HG02642 (cell line): ENCODE results near the gene MAP3K14.
A peak's percentile ranks its signal among the peaks of the same experiment; 100 is the strongest.

Experiments
- ATAC-seq: cut with Tn5 transposase; IDR thresholded peaks from one replicate; pipeline ENCODE4 v1.9.1; 2021; ENCODE audit warnings: mild to moderate bottlenecking; ENCODE audit not compliant: unreplicated experiment, poor library complexity

The MAP3K14 gene

GRCh38 chr17:45287526-45288500, 29.0 kb downstream of the MAP3K14 start:
- ATAC-seq = no peak

- ATAC-seq = no peak
Measured at GRCh38 chr17:45286286-45286685, 30.5 kb downstream of the MAP3K14 start.

- ATAC-seq = no peak
Measured at GRCh38 chr17:45284176-45285140, 32.4 kb downstream of the MAP3K14 start.

GRCh38 chr17:45283711-45284110, 33.1 kb downstream of the MAP3K14 start:
- ATAC-seq = no peak

- no peak for ATAC-seq
Measured at GRCh38 chr17:45282683-45283644, 33.9 kb downstream of the MAP3K14 start.

DNA sequence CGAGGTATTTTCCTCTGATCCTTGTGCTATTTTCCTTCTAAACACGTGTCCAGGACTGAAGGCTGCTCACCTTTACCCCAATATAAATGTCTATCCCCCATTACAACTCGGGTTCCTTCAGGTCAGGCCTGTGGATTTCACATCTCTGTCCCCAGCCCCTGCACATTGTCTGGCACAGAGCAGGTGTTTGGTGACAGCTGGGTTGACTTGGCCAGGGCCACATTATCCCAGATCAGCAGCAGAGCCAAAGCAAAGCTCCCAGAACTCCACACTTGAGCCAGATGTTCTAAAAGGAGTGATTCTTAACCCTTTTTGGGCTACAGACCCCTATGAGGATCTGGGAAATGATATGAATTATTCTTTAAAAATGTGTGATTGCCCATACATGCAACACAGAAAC, 36.9 kb downstream of the MAP3K14 start:
- ATAC-seq = no peak

DNA sequence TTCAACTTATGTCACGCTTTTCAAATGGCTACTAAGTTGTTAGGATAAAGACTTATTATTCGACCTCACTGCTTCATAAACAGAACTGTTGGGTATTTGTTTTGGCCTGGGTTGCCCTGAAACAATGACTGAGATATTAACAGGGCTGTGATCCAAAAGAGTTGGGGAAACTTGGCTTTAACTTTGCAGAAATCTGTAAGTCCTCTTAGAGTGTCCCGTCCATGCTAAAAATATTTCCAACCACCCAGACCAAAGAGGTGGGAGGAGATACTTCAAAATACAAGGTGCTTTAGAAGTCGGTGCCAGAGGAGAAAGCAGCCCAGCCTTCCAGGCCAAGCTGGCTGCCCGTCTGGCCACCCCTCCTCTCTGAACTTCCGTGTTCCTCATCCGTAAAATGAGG, 38.8 kb downstream of the MAP3K14 start:
- no peak for ATAC-seq

- ATAC-seq = peak; percentile 64
Measured at GRCh38 chr17:45277216-45277849, 39.5 kb downstream of the MAP3K14 start.

DNA sequence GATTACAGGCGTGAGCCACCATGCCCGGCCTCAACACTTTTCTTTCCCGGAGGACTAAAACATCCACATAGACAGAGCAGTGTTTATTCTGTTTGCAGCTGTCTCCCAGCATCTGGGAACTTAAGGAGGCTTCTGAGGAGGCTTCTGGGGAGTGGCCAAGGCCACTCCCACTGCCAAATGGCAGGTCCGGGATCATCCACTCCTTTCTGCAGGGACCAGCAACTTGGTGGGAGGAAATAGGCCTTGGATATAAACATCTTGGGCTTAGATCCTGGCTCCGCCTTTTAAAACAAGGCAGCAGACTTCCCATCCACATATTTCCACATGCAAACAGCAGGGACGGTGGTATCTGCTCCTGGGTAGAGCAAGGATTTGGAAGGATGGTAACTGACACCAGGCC, 40.8 kb downstream of the MAP3K14 start:
- ATAC-seq = no peak

- ATAC-seq = no peak
Measured at GRCh38 chr17:45274033-45274432, 42.8 kb downstream of the MAP3K14 start.

DNA sequence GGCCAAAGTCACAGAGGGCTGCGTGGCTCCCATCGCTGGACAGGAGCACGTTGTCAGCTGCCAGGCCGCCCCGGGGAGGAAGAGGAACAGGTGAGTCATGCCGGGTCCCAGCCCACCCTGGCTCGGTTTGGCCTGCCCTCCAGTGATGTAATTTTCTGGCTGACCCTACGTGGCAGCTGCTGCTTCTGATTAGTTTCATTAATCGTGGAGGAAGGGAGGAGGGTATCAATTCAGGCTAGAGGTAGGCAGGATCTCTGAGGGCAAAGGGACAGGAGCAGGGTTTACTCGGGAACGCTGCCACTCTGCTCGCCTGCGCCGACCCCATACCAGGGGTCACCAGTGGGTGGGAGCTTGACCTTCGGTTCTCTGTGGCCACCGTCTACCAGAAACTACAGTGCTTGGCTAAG, 43.3 kb downstream of the MAP3K14 start:
- ATAC-seq = no peak

GRCh38 chr17:45271603-45272002, 45.2 kb downstream of the MAP3K14 start:
- ATAC-seq = no peak

DNA sequence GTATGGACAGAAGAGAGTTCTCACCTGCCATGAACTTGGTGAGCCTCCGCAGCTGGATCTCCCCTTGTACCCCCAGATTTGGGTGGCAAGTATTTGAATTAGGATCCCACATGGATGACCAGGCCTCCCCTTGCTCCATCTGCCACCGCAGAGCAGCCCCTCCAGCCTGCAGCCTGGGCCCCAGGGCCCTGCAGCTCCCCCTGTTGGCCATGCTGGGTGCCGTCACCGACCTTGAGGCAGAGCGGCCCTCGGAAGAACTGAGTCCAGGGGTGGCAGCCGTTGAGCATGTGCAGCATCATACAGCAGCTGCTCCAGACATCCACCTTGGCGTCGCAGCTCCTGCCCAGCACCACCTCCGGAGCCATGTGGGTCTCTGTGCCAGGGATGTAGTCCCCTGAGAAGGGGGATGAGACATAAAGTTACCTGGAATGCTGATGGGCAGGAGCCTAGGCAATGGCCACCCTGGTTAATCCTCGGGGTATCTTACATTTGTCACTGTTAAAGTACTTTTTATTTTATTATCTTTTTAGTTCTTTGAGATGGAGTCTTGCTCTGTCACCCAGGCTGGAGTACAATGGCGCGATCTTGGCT, 45.9 kb downstream of the MAP3K14 start:
- ATAC-seq = no peak

GRCh38 chr17:45269912-45270311, 46.9 kb downstream of the MAP3K14 start:
- no peak for ATAC-seq

DNA sequence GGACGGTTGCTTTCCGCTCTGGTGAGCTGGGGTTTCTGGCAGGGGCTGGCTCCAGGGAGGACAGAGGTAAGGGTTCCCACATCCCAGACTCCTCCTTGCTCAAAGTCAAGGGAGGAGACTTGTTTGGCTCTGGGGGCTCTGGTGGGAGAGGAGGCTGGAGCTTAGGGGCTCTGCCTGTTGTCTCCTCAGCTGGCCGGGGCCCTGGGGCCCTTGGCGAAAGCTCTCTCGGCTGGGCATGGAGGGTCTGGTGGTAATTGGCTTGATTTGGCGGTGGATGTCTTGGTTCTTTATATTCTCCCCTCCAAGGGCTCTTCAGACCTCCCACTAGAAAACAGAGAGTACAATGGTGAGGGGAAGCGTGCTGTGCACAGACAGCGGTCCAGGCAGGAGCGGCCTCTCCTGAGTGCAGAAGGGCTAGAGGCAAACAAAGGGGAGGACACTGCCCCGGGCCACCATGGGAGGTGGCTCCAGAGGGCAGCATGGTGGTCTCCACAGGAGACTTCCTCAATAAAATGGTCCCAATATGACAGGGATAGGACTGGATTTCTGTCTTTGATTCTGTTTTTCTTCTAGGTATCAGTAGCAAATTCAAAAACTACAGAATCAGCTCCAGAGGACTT, 49.3 kb downstream of the MAP3K14 start:
- ATAC-seq = no peak

GRCh38 chr17:45266372-45266926, 50.4 kb downstream of the MAP3K14 start:
- ATAC-seq = no peak

DNA sequence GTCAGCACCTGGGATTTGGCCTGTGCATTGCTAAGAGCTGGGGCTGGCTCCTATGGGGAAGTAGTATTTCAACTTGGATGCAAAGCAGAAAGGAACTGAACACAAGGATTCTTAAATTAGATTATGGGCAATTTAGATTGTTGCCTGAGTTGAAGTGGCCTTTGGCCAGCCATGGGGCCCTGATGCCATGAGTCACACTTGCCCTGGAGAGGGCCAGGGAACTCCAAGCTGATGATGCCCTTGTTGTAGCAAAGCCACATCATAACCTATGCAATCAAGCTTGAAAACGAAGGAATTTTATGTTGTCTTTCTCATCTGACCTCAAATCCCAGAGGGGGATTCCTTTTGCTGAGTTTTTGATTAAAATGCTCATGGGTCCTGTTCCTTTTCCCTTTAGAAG, 51.0 kb downstream of the MAP3K14 start:
- ATAC-seq = no peak

- no peak for ATAC-seq
Measured at GRCh38 chr17:45264988-45265387, 51.8 kb downstream of the MAP3K14 start.
